IPS-NIHi7 (cell line): ENCODE results near the gene HS1BP3.

ENCODE experiments used
- DNase-seq: peaks from one replicate; pipeline ENCODE4 v3.0.0; 2012; ENCODE audit warnings: mixed read lengths; ENCODE audit errors: extremely low spot score

Gene HS1BP3

GRCh38 chr2:20572221-20572620 lies 78.7 kb downstream of the HS1BP3 start:
- DNase-seq = no peak

- DNase-seq = no peak
These were observed 79.2 kb downstream of the HS1BP3 start for GRCh38 chr2:20571644-20572215.

GRCh38 chr2:20571231-20571630 lies 79.7 kb downstream of the HS1BP3 start:
- DNase-seq = no peak

GRCh38 chr2:20570249-20570648 lies 80.6 kb downstream of the HS1BP3 start:
- no peak for DNase-seq

- DNase-seq = no peak
These were observed 81.3 kb downstream of the HS1BP3 start for GRCh38 chr2:20569464-20570223.

GRCh38 chr2:20568501-20569463 lies 82.1 kb downstream of the HS1BP3 start:
- DNase-seq = no peak

- no peak for DNase-seq
These were observed 83.0 kb downstream of the HS1BP3 start for GRCh38 chr2:20567926-20568179.
